ENCODE measurements around the gene GLI1. TPM values are rescaled to one million over a fixed set of nuclear protein-coding genes. Genes with fewer than 3 reads are reported as not detected.

GLI1 gene
- total and polyA plus RNA-seq, 11 donors = 0.08 to 2.6 (median 0.83) TPM

- Histone ChIP-seq H3K36me3 (peaks cover 0 to 42% (median 0%) of the 10 kb centered on the region in 9 donors), H3K27me3 (peaks cover 0 to 17% (median under 1%) of the 10 kb centered on the region in 9 donors), H3K4me3 (no peak overlapping the region), H3K4me1 (peaks cover 0 to 8% (median 2%) of the 10 kb centered on the region in 12 donors), H3K9me3 (no peaks in the 10 kb centered on the region), H3K27ac (no peak overlapping the region)
- intact Hi-C loops (cut with DNase I) = loop anchor here in 2 of 10 donors (10.0 kb wide), 1 partner anchor 157 kb away; no protein-coding TSS in a partner anchor
- WGBS, 4 donors = 80 to 85% (median 84%) methylated on average over 10 to 12 of the region's 12 CpGs
- TF ChIP-seq POLR2A (IDR thresholded peaks at IDR 0.05) (no peak), CTCF (IDR thresholded peaks at IDR 0.05) (no peak)
- DNase-seq = no peak
- no peak for ATAC-seq
Measured at GRCh38 chr12:57467212-57467874, 7.8 kb downstream of the GLI1 start.

- Histone ChIP-seq H3K9me3 (no peaks in the 10 kb centered on the region), H3K4me3 (no peak overlapping the region), H3K36me3 (peaks cover 0 to 48% (median 0%) of the 10 kb centered on the region in 9 donors), H3K27me3 (peaks cover 0 to 18% (median 5%) of the 10 kb centered on the region in 9 donors), H3K27ac (no peak overlapping the region), H3K4me1 (peaks cover 0 to 2% (median 0%) of the 10 kb centered on the region in 12 donors)
- TF ChIP-seq CTCF (IDR thresholded peaks at IDR 0.05) (no peak), POLR2A (IDR thresholded peaks at IDR 0.05) (no peak)
- WGBS, 4 donors = 73 to 83% (median 81%) methylated on average over 11 of the region's 11 CpGs
- intact Hi-C loops (cut with DNase I) = loop anchor here in 2 of 10 donors (10.0 kb wide), 1 partner anchor 157 kb away; no protein-coding TSS in a partner anchor
- no peak for ATAC-seq
- no peak for DNase-seq
Measured at GRCh38 chr12:57467915-57468314, 8.3 kb downstream of the GLI1 start.

GRCh38 chr12:57469296-57470164 is 9.9 kb downstream of the GLI1 start:
- DNase-seq (no peak), ATAC-seq (no peak)
- H3K27ac ChIP-seq = no peak overlapping the region
- no peaks in the 10 kb centered on the region for H3K9me3 ChIP-seq
- H3K4me3 ChIP-seq = no peak overlapping the region
- peaks cover 0 to 32% (median 13%) of the 10 kb centered on the region in 9 donors for H3K27me3 ChIP-seq
- intact Hi-C loops (cut with DNase I) = loop anchor here in 2 of 10 donors (10.0 kb wide), 1 partner anchor 155 kb away; no protein-coding TSS in a partner anchor
- 82 to 87% (median 85%) methylated on average over 10 of the region's 10 CpGs for WGBS, 4 donors
- peaks cover 0 to 6% (median 0%) of the 10 kb centered on the region in 12 donors for H3K4me1 ChIP-seq
- TF ChIP-seq CTCF (IDR thresholded peaks at IDR 0.05) (no peak), POLR2A (IDR thresholded peaks at IDR 0.05) (no peak)
- peaks cover 0 to 64% (median 0%) of the 10 kb centered on the region in 9 donors for H3K36me3 ChIP-seq
